GM12874 (cell line): ENCODE data around the gene HECTD1.

Source experiments
- TF ChIP-seq, protein P1 (sequence below): IDR thresholded peaks from 2 replicates; pipeline ENCODE4 v1.5.1; 2011; ENCODE audit warnings: low read depth, mild to moderate bottlenecking, control low read depth, low read length, moderate library complexity; ENCODE audit not compliant: insufficient read depth

The HECTD1 gene

DNA sequence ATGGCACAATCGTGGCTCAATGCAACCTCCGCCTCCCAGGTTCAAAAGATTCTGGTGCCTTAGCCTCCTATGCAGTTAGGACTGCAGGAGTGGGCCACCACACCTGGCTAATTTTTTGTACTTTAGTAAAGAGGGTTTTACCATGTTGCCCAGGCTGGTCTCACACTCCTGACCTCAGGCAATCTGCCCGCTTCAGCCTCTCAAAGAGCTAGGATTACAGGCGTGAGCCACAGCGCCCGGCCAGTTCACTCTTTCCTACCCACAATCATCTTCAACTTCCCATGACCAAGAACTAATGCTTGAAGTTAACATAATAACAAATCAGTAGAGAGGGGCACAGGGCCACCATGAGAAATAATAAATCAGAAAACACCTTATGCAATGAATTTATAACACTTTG is 82.4 kb downstream of the HECTD1 start:
- TF ChIP-seq, protein P1, sequence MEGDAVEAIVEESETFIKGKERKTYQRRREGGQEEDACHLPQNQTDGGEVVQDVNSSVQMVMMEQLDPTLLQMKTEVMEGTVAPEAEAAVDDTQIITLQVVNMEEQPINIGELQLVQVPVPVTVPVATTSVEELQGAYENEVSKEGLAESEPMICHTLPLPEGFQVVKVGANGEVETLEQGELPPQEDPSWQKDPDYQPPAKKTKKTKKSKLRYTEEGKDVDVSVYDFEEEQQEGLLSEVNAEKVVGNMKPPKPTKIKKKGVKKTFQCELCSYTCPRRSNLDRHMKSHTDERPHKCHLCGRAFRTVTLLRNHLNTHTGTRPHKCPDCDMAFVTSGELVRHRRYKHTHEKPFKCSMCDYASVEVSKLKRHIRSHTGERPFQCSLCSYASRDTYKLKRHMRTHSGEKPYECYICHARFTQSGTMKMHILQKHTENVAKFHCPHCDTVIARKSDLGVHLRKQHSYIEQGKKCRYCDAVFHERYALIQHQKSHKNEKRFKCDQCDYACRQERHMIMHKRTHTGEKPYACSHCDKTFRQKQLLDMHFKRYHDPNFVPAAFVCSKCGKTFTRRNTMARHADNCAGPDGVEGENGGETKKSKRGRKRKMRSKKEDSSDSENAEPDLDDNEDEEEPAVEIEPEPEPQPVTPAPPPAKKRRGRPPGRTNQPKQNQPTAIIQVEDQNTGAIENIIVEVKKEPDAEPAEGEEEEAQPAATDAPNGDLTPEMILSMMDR: no peak

DNA sequence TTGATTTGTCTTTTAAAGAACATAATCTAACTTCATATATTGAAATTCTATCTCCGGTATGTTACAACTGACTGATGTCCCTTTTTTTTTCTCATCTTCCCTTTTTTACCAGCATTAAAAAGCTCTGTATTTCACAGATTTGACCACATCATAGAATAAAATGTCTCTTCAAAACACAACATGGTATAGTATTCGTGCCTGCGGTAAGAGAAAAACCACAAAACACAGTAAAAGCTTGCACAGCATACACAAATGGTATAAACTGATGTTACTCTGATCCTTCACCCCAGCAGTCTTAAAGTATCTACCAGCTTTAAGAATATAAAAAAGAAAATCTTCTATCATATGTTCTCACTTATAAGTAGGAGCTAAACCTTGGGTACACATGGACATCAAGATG is 83.4 kb downstream of the HECTD1 start:
- TF ChIP-seq, protein P1: no peak

DNA sequence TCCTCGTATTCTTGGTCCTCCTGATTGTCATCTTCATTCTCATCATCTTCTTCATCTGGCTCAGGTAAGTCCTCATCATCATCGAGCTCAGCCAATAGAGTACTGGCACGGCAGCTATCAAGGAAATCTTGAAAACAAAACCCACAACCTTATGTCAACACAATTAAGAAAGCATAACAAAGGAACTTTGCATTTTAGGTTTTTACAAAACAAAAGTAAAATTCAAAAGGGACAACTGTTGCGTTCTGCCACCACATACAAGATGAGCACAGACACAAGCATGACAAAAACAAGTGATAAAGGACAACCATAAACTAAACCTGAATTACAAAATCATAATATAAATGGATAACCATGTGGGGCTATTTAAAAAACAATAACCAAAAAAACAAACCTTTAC is 84.7 kb downstream of the HECTD1 start:
- TF ChIP-seq, protein P1: no peak

DNA sequence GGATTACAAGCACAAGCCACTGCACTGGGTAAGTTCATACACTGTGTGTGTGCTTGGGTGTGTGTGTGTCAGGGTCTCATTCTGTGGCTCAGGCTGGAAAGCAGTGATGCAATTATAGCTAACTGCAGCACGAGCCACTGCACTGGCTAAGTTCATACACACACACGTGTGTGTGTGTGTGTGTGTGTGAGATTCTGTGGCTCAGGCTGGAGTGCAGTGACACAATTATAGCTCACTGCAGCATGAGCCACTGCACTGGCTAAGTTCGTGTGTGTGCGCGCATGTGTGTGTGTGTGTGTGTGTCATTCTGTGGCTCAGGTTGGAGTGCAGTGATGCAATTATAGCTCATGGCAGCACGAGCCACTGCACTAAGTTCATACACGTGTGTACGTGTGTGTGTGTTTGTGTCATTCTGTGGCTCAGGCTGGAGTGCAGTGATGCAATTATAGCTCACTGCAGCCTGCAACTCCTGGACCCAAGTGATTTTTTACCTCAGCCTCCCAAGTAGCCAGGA is 85.4 kb downstream of the HECTD1 start:
- TF ChIP-seq, protein P1: no peak

DNA sequence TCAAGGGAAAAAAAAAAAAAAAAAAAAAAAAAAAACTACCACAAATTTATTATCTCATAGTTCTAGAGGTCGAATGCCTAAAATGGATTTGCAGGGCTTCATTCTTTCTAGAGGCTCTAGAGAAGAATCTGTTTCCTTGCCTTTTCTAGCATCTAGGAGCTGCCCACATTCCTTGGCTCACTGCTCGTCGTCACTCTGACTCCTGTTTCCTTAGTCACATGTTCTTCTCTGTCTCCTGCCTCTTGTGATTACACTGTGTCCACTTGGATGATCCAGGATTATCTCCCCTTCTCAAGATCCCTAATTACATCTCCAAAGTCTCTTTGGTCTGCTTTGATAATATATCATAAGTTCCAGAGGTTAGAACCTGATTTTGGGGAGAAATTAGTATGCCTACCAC is 88.7 kb downstream of the HECTD1 start:
- TF ChIP-seq, protein P1: no peak

DNA sequence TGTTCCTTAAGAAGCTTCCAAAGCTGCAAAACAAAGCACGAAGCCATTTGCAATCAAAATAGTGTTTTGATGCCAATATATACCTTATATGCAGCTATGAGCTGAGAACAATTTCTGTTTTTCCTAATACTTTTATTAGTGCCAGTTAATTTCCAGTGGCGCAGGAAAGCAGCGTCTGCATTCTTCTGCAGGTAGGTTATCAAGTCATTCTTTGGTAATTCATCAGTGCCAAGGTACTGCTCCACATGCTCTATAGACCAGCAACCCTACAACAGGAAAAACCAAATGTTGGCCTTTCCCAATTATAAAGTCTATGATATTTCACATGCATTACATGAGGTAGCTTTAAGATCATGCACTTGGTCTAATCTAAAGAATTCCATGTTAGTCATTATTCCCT is 93.8 kb downstream of the HECTD1 start:
- TF ChIP-seq, protein P1: no peak

DNA sequence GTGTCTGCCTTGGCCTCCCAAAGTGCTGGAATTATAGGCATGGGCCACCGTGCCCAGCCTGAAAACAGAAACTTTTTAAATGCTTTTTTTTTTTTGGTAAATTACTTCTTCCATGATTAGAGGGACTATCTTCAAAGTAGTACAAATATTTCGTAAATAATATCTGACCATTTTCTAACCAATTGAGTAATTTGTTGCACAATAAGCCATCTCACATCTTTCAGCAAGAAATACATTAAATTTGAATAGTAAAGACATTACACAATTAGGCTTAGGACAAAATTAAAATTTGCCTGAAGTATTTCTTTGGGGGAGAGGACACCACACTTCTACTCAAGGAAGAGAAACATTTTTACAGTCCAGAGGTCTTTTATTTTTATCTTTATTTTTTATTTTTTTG is 96.7 kb downstream of the HECTD1 start:
- TF ChIP-seq, protein P1: no peak
